Body of pancreas (tissue), 4 donors: Measurements from ENCODE around the gene YJU2. TPM values are rescaled to one million over a fixed set of nuclear protein-coding genes. Genes with fewer than 3 reads are reported as not detected.

Experiments used
- ATAC-seq: fragments of 150-250 bp; one replicate; pipeline ENCODE4 v1.9.1; 2016
- DNase-seq, 4 donors: peaks; one replicate each; pipeline ENCODE4 v3.0.0-alpha.2; 2019
- H3K27ac ChIP-seq, 4 donors: fragments of 200-600 bp; sonication (generic); 1 replicate in 3 of 4; 2 replicates in 1 of 4; pipeline versions ENCODE4 v1.5.1 to v1.6.1; 2016 to 2019; ENCODE audit warnings: mild to moderate bottlenecking in 1 of 4, mixed read lengths in 1 of 4, moderate library complexity in 1 of 4
- H3K27me3 ChIP-seq, 2 donors: fragments of 200-600 bp; sonication (generic); one replicate each; pipeline ENCODE4 v1.6.0; 2016; ENCODE audit warnings: mild to moderate bottlenecking in 1 of 2
- H3K36me3 ChIP-seq, 2 donors: fragments of 200-600 bp; sonication (generic); replicated peaks in 1 of 2; 2 replicates each; pipeline ENCODE4 v1.5.1; 2016; ENCODE audit warnings: low read depth in 2 of 2; ENCODE audit not compliant: insufficient read depth in 1 of 2
- H3K4me1 ChIP-seq: fragments of 200-600 bp; sonication (generic); one replicate; pipeline ENCODE4 v1.6.0; 2016
- H3K4me3 ChIP-seq, 2 donors: fragments of 200-600 bp; sonication (generic); 1 replicate in 1 of 2; 2 replicates in 1 of 2; pipeline ENCODE4 v1.5.1; 2016 to 2019
- H3K9me3 ChIP-seq, 3 donors: fragments of 200-600 bp; sonication (generic); 1 replicate in 2 of 3; 2 replicates in 1 of 3; pipeline ENCODE4 v1.5.1; 2016
- POLR2A ChIP-seq, 3 donors: fragments of 450-650 bp; IDR thresholded peaks; one replicate each; pipeline ENCODE4 v1.6.1; 2016; ENCODE audit warnings: antibody characterized with exemption in 3 of 3, mild to moderate bottlenecking in 2 of 3
- WGBS, 2 donors: methylation state at CpG; one replicate each; pipeline ENCODE4 v1.1.5; 2017; 5-methylcytosine and 5-hydroxymethylcytosine counted together
- intact Hi-C: fragments of 100-400 bp; cut with DNase I; formaldehyde crosslinking; loops from one replicate; pipeline ENCODE4 v1.15.1; 2023
- total RNA-seq, 2 donors: library from RNA; depleted of rRNA; stranded (reverse); fragments of >200 nt; gene quantifications; one replicate each; pipeline ENCODE4 v1.1.0, GENCODE V29; 2016
- TF ChIP-seq, protein P1 (sequence below), 7 experiments: fragments of 450-650 bp in 4 of 7; fragments of 200-600 bp in 3 of 7; sonication (generic) in 3 of 7; IDR thresholded peaks; one replicate each; pipeline ENCODE4 v1.5.1; 2016 to 2019; ENCODE audit warnings: antibody characterized with exemption in 7 of 7

YJU2 gene
- total RNA-seq, 2 donors from 2014 or later, result 15.5 to 20.2 TPM

DNA sequence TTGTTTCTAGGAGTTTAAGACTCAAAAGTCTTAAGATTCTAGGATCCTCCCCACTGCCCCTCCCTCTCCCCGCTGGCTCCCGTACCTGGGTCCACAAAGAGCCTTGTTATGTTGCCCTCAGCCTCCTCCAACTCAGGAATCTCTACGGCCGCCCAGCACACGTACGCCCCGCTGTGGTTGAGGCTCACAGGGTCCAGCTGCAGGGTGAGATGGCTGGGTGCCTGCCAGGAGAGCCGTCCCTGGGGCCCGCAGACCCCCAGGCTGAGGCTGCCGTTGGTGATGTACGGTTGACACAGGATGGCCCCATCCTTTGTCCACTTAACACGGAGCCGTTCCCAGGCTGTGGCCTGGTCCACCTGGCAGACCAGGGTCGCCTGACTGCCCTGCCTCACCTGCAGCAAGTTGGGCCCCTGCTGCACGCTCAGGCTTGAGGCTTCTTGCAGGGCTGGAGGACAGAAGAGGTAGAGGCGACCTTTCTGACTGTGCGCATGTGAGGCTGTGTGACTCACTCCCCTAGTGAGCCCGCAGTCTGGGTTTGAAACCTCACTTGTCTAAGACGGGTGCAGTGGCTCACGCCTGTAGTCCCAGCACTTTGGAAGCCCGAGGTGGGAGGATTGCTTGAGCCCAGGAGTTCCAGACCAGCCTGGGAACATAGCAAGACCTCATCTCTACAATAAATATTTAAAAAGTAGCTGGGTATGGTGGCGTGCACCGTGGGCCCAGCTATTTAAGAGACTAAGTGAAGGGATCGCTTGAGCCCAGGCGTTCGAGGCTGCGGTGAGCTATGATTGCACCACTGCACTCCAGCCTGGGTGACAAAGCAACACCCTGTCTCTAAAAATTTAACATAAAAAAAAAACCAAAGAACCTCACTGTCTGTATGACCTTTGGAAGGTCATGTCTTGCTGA lies 51.3 kb downstream of the YJU2 start:
- WGBS, 2 donors, result 73 to 75% methylated on average over 14 to 26 of the region's 27 CpGs
- no peak for ATAC-seq
- intact Hi-C loops, result no loop called here
- no peak for DNase-seq
- H3K4me1 ChIP-seq, result no peaks in the 10 kb centered on the region
- H3K4me3 ChIP-seq, result no peak overlapping the region
- no peaks in the 10 kb centered on the region for H3K27me3 ChIP-seq
- H3K27ac ChIP-seq, result no peak overlapping the region
- TF ChIP-seq POLR2A (IDR thresholded peaks at IDR 0.05), result no peak
- TF ChIP-seq, protein P1, sequence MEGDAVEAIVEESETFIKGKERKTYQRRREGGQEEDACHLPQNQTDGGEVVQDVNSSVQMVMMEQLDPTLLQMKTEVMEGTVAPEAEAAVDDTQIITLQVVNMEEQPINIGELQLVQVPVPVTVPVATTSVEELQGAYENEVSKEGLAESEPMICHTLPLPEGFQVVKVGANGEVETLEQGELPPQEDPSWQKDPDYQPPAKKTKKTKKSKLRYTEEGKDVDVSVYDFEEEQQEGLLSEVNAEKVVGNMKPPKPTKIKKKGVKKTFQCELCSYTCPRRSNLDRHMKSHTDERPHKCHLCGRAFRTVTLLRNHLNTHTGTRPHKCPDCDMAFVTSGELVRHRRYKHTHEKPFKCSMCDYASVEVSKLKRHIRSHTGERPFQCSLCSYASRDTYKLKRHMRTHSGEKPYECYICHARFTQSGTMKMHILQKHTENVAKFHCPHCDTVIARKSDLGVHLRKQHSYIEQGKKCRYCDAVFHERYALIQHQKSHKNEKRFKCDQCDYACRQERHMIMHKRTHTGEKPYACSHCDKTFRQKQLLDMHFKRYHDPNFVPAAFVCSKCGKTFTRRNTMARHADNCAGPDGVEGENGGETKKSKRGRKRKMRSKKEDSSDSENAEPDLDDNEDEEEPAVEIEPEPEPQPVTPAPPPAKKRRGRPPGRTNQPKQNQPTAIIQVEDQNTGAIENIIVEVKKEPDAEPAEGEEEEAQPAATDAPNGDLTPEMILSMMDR (IDR thresholded peaks at IDR 0.05), result no peak
- H3K9me3 ChIP-seq, result no peaks in the 10 kb centered on the region
- no peaks in the 10 kb centered on the region for H3K36me3 ChIP-seq

DNA sequence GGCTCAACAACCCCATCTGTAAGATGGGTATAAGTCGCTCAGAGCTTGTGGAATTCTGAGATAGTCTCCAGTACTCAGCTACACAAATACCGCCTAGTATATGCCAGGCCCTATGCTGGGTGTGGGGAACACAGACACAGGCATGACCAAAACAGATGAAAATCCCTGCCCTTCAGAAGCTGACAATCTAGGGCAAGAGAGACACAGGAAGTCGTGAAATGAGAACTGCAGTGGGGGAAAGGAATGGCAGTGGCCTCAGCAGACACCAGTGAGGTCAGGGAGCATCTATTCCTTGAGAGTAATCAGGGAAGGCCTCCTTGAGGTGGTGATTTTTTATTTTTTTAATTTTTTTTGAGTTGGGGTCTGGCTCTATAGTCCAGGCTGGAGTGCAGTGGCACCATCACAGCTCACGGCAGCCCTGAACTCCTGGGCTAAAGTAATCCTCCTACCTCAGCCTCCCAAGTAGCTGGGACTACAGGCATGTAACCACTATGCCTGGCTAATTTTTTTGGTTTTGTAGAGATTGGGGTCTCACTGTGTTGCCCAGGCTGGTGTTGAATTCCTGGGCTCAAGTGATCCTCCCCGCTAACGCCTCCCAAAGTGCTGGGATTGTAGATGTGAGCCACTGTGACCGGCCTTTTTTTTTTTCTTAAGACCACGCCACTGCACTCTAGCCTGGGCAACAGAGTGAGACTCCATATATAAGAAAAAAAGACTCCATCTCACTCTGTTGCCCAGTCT lies 52.1 kb downstream of the YJU2 start:
- TF ChIP-seq, protein P1 (IDR thresholded peaks at IDR 0.05), result no peak
- no peak for TF ChIP-seq POLR2A (IDR thresholded peaks at IDR 0.05)
- no peaks in the 10 kb centered on the region for H3K4me1 ChIP-seq
- no peak for DNase-seq
- H3K27me3 ChIP-seq, result peaks cover 0 to 3% of the 10 kb centered on the region in 2 donors
- no peak overlapping the region for H3K27ac ChIP-seq
- no peak for ATAC-seq
- H3K36me3 ChIP-seq, result no peaks in the 10 kb centered on the region
- H3K9me3 ChIP-seq, result no peaks in the 10 kb centered on the region
- WGBS, 2 donors, result 77 to 85% methylated on average over 8 of the region's 8 CpGs
- intact Hi-C loops, result no loop called here
- H3K4me3 ChIP-seq, result no peak overlapping the region

DNA sequence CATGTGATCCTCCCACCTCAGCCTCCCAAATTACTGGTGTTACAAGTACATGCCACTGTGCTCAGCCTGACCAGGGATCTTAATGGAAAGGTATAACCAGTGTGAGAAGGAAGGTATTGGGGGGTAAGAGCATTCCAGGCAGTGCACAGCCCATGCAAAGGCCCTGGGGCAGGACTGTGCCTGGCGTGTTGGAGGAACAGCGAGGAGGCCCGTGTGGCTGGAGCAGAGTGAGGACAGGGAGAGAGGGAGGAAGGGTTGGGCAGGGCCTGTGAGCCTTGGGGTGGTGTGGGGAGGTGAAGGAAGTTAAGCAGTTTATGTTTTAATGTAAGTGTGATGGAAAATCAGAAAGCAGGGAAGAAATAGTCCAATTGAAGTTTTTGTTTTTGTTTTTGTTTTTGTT lies 53.7 kb downstream of the YJU2 start:
- intact Hi-C loops, result no loop called here
- peaks cover 5% of the 10 kb centered on the region for H3K4me1 ChIP-seq
- no peak for TF ChIP-seq POLR2A (IDR thresholded peaks at IDR 0.05)
- TF ChIP-seq, protein P1 (IDR thresholded peaks at IDR 0.05), result no peak
- no peak overlapping the region for H3K4me3 ChIP-seq
- DNase-seq (no peak), ATAC-seq (no peak)
- peaks cover 0 to 9% of the 10 kb centered on the region in 2 donors for H3K27me3 ChIP-seq
- H3K36me3 ChIP-seq, result no peaks in the 10 kb centered on the region
- H3K27ac ChIP-seq, result no peak overlapping the region
- H3K9me3 ChIP-seq, result no peaks in the 10 kb centered on the region
- 88 to 94% methylated on average over 3 of the region's 3 CpGs for WGBS, 2 donors

GRCh38 chr19:4301590-4302242 lies 54.8 kb downstream of the YJU2 start:
- no peaks in the 10 kb centered on the region for H3K9me3 ChIP-seq
- WGBS, 2 donors, result 54 to 67% methylated on average over 13 of the region's 13 CpGs
- intact Hi-C loops, result no loop called here
- H3K27me3 ChIP-seq, result peaks cover 0 to 9% of the 10 kb centered on the region in 2 donors
- ATAC-seq (no peak), DNase-seq (no peak)
- H3K36me3 ChIP-seq, result no peaks in the 10 kb centered on the region
- H3K4me3 ChIP-seq, result no peak overlapping the region
- peaks cover 5% of the 10 kb centered on the region for H3K4me1 ChIP-seq
- H3K27ac ChIP-seq, result no peak overlapping the region
- TF ChIP-seq POLR2A (IDR thresholded peaks at IDR 0.05), result no peak
- TF ChIP-seq, protein P1 (IDR thresholded peaks at IDR 0.05), result no peak
